SU-DHL-6 (cell line): Measurements from ENCODE around the gene LIN7B.

Source experiments
- H2AFZ ChIP-seq: fragments of 200-600 bp; sonication (generic); 2 replicates; pipeline ENCODE4 v1.6.1; 2014; ENCODE audit warnings: low read depth, mild to moderate bottlenecking, moderate library complexity, mixed read lengths, antibody characterized with exemption, low read length; ENCODE audit not compliant: severe bottlenecking
- H3F3A ChIP-seq: fragments of 200-600 bp; shearing (Covaris generic); 2 replicates; pipeline ENCODE4 v1.6.0; 2016; ENCODE audit warnings: antibody characterized with exemption, mild to moderate bottlenecking; ENCODE audit not compliant: insufficient read depth
- H3K27ac ChIP-seq: fragments of 200-600 bp; sonication (generic); 2 replicates; pipeline ENCODE4 v1.5.1; 2016; ENCODE audit warnings: low read depth, mild to moderate bottlenecking, low read length, moderate library complexity, mixed read lengths
- H3K27me3 ChIP-seq: fragments of 200-600 bp; sonication (generic), shearing (Covaris generic); 2 replicates; pipeline ENCODE4 v1.6.0; 2014; ENCODE audit warnings: mild to moderate bottlenecking, low read length
- H3K36me3 ChIP-seq: fragments of 200-600 bp; sonication (generic); 2 replicates; pipeline ENCODE4 v1.6.1; 2014; ENCODE audit warnings: mild to moderate bottlenecking, low read length, mixed read lengths
- H3K4me2 ChIP-seq: fragments of 300-600, 200-600 bp; shearing (Covaris generic), sonication (generic); 2 replicates; pipeline ENCODE4 v1.6.0; 2014; ENCODE audit warnings: low read length, low read depth, mild to moderate bottlenecking; ENCODE audit not compliant: poor library complexity, severe bottlenecking
- H3K4me3 ChIP-seq: fragments of 200-600 bp; sonication (generic); 2 replicates; pipeline ENCODE4 v1.5.1; 2014; ENCODE audit warnings: antibody characterized with exemption, low read length, mild to moderate bottlenecking, mixed read lengths; ENCODE audit not compliant: insufficient read depth, poor library complexity, severe bottlenecking
- H3K79me2 ChIP-seq: fragments of 200-600 bp; sonication (generic); 2 replicates; pipeline ENCODE4 v1.6.1; 2014; ENCODE audit warnings: mild to moderate bottlenecking, low read length, moderate library complexity; ENCODE audit not compliant: insufficient read depth
- H3K9ac ChIP-seq: fragments of 200-600 bp; sonication (generic); 2 replicates; pipeline ENCODE4 v1.7.0; 2014; ENCODE audit warnings: mild to moderate bottlenecking, low read length
- H3K9me2 ChIP-seq: fragments of 200-600 bp; sonication (generic); replicated peaks from 2 replicates; pipeline ENCODE4 v1.6.1; 2014; ENCODE audit warnings: low read length; ENCODE audit not compliant: insufficient read depth
- H3K9me3 ChIP-seq: fragments of 200-600 bp; sonication (generic); 2 replicates; pipeline ENCODE4 v1.6.1; 2014; ENCODE audit warnings: low read length, mixed read lengths; ENCODE audit not compliant: insufficient read depth
- H4K20me1 ChIP-seq: fragments of 200-600 bp; sonication (generic); 2 replicates; pipeline ENCODE4 v1.6.1; 2014; ENCODE audit warnings: low read depth, mild to moderate bottlenecking, antibody characterized with exemption, low read length, moderate library complexity, mixed read lengths
- CTCF ChIP-seq: fragments of 200-600 bp; sonication (generic); IDR thresholded peaks from one replicate; pipeline ENCODE4 v1.5.1; 2017; ENCODE audit warnings: antibody characterized with exemption, mild to moderate bottlenecking, low read length, moderate library complexity; ENCODE audit not compliant: insufficient read depth, poor library complexity, severe bottlenecking
- EZH2phosphoT487 ChIP-seq: fragments of 200-600 bp; sonication (generic), shearing (Covaris generic); conservative IDR thresholded peaks from 2 replicates; pipeline ENCODE4 v1.6.1; 2018; ENCODE audit warnings: mild to moderate bottlenecking, antibody characterized with exemption, low read length, moderate library complexity, mixed read lengths

The LIN7B gene

DNA sequence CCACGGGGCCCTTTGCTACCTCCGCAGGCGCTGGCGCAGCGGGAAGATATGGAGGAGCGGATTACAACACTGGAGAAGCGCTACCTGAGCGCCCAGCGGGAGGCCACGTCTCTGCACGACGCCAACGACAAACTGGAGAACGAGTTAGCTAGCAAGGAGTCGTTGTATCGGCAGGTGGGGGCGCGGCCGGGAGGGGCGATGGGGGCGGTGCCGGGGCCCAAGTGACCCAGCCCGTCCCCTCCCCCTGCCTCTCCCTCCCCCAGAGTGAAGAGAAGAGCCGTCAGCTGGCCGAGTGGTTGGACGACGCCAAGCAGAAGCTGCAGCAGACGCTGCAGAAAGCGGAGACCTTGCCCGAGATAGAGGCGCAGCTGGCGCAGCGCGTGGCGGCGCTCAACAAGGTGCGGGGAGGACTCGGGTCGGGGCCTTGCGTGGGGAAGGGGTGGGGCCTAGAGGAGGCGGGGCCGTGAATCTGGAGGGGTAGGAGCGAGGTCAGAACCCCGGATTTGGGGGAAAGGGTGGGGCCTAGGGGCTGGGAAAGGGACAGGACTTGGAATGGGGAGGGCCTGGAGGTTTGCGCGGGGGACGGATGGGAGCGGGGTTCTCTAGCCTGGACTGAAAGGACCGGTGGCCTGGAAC lies 18.9 kb downstream of the LIN7B start:
- no peaks in the 10 kb centered on the region for H4K20me1 ChIP-seq
- H3K27ac ChIP-seq: no peak overlapping the region
- H3K79me2 ChIP-seq: no peaks in the 10 kb centered on the region
- no peaks in the 10 kb centered on the region for H3F3A ChIP-seq
- H3K27me3 ChIP-seq: no peaks in the 10 kb centered on the region
- no peaks in the 10 kb centered on the region for H3K9me3 ChIP-seq
- no peaks in the 10 kb centered on the region for H3K9me2 ChIP-seq
- H2AFZ ChIP-seq: no peak overlapping the region
- TF ChIP-seq CTCF: no peak
- TF ChIP-seq EZH2phosphoT487: no peak
- no peaks in the 10 kb centered on the region for H3K36me3 ChIP-seq
- H3K9ac ChIP-seq: no peak overlapping the region
- H3K4me2 ChIP-seq: no peak overlapping the region
- no peak overlapping the region for H3K4me3 ChIP-seq

DNA sequence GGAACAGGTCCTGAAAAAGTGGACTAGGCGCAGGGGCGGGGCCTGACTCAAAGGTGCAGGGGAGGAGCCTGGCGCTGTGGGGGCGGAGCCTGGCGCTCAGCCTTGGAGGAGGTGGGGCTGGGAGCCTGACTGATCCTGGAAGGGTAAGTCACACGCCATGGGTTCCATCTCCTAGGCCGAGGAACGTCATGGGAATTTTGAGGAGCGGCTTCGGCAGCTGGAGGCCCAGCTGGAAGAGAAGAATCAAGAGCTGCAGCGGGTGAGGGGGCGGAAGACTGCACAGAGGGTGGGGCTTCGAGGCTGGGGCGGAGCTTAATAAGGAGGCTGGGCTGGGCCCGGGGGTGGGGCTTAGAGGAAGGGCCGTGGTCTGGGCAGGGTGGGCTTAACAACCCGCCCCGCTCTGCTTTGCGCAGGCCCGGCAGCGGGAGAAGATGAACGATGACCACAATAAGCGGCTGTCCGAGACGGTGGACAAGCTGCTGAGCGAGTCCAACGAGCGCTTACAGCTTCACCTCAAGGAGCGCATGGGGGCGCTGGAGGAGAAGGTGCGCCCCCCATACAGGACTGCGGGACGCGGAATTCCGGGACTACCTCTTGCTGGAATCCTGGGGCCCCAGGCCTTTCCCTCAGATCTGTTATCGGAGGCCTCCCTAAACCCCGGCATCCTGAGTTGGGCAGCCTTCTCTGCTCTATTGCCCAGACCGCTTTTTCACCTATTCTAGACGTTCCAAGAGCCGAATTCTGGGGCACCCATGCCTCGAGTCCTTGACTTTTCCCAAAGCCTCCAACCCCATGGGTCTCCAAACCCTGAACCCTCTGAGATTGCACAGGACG lies 19.7 kb downstream of the LIN7B start:
- Histone ChIP-seq H3K9ac (no peak overlapping the region), H3K4me2 (no peak overlapping the region), H3K27ac (no peak overlapping the region), H2AFZ (no peak overlapping the region), H3K36me3 (no peaks in the 10 kb centered on the region), H3F3A (no peaks in the 10 kb centered on the region), H3K4me3 (no peak overlapping the region), H3K27me3 (no peaks in the 10 kb centered on the region), H4K20me1 (no peaks in the 10 kb centered on the region), H3K9me3 (no peaks in the 10 kb centered on the region), H3K79me2 (no peaks in the 10 kb centered on the region), H3K9me2 (no peaks in the 10 kb centered on the region)
- TF ChIP-seq CTCF (no peak), EZH2phosphoT487 (no peak)

- Histone ChIP-seq H3K4me2 (no peak overlapping the region), H3K27ac (no peak overlapping the region), H4K20me1 (no peaks in the 10 kb centered on the region)
Observed at GRCh38 chr19:49135686-49136085, 21.5 kb downstream of the LIN7B start.

More at GRCh38 chr19:49135686-49136085, 21.5 kb downstream of the LIN7B start:
- TF ChIP-seq EZH2phosphoT487 (no peak), CTCF (no peak)
- Histone ChIP-seq H3K9ac (no peak overlapping the region), H3K79me2 (no peaks in the 10 kb centered on the region), H3F3A (no peaks in the 10 kb centered on the region), H3K9me2 (no peaks in the 10 kb centered on the region), H3K27me3 (no peaks in the 10 kb centered on the region), H3K36me3 (no peaks in the 10 kb centered on the region), H2AFZ (no peak overlapping the region), H3K9me3 (no peaks in the 10 kb centered on the region), H3K4me3 (no peak overlapping the region)
